Adrenal gland (tissue), 5 donors: ENCODE data around the gene NKAIN2.

ENCODE experiments used
- CTCF ChIP-seq, 6 experiments: fragments of 450-650 bp in 4 of 6; fragments of 200-600 bp in 2 of 6; sonication (generic) in 1 of 6; IDR thresholded peaks; 1 replicate in 5 of 6; 2 replicates in 1 of 6; pipeline versions ENCODE4 v1.5.1 to v1.8.0; 2016 to 2021; ENCODE audit warnings: antibody characterized with exemption in 6 of 6, mild to moderate bottlenecking in 2 of 6, moderate library complexity in 1 of 6
- POLR2A ChIP-seq, 2 donors: fragments of 450-650 bp; IDR thresholded peaks; one replicate each; pipeline ENCODE4 v1.6.1; 2017; ENCODE audit warnings: antibody characterized with exemption in 2 of 2, mild to moderate bottlenecking in 2 of 2, moderate library complexity in 1 of 2
- donor health status: DM: no; HTN: no; CAD: no.

- TF ChIP-seq CTCF (IDR thresholded peaks at IDR 0.05) = no peak
- no peak for TF ChIP-seq POLR2A (IDR thresholded peaks at IDR 0.05)
These were observed 630.8 kb downstream of the NKAIN2 start for GRCh38 chr6:124434421-124434820.
